ENCODE measurements around the gene CCDC106.

- TF ChIP-seq CTCF (IDR thresholded peaks at IDR 0.05; ENCODE audit: insufficient read depth, low read depth, low read length) (no peak), EZH2 (IDR thresholded peaks at IDR 0.05; ENCODE audit: insufficient read depth, low read length) (no peak)
These were observed 4.8 kb upstream of the CCDC106 start, which contains the start of gene ZNF581 for GRCh38 chr19:55643003-55643886.
